OCI-LY1 (cell line): Measurements from ENCODE around the gene L3MBTL1.

ENCODE experiments used
- H2AFZ ChIP-seq: fragments of 200-600 bp; sonication (generic), shearing (Covaris generic); 2 replicates; pipeline ENCODE4 v1.6.0; 2014; ENCODE audit warnings: antibody characterized with exemption, mild to moderate bottlenecking, low read length
- H3F3A ChIP-seq: fragments of 200-600 bp; sonication (generic), shearing (Covaris generic); 2 replicates; pipeline ENCODE4 v1.6.0; 2014; ENCODE audit warnings: mild to moderate bottlenecking, antibody characterized with exemption, low read length, moderate library complexity; ENCODE audit not compliant: insufficient read depth
- H3K27ac ChIP-seq: fragments of 200-600 bp; sonication (generic); 2 replicates; pipeline ENCODE4 v1.5.1; 2014; ENCODE audit warnings: low read length, mixed run types, mild to moderate bottlenecking, low read depth; ENCODE audit not compliant: poor library complexity, severe bottlenecking
- H3K27me3 ChIP-seq: fragments of 200-600 bp; sonication (generic); 2 replicates; pipeline ENCODE4 v1.6.0; 2014; ENCODE audit warnings: antibody characterized with exemption, mild to moderate bottlenecking, low read length, moderate library complexity; ENCODE audit not compliant: insufficient read depth
- H3K36me3 ChIP-seq: fragments of 200-600 bp; sonication (generic); 2 replicates; pipeline ENCODE4 v1.6.1; 2014; ENCODE audit warnings: mild to moderate bottlenecking, antibody characterized with exemption, low read length, moderate library complexity, mixed read lengths; ENCODE audit not compliant: insufficient read depth
- H3K4me1 ChIP-seq: fragments of 200-600 bp; sonication (generic); 2 replicates; pipeline ENCODE4 v1.5.1; 2014; ENCODE audit warnings: mild to moderate bottlenecking, low read length, moderate library complexity; ENCODE audit not compliant: insufficient read depth, severe bottlenecking
- H3K4me2 ChIP-seq: fragments of 200-600 bp; sonication (generic), shearing (Covaris generic); 2 replicates; pipeline ENCODE4 v1.6.1; 2014; ENCODE audit warnings: low read length
- H3K4me3 ChIP-seq: fragments of 200-600 bp; sonication (generic); 2 replicates; pipeline ENCODE4 v1.5.1; 2014; ENCODE audit warnings: low read length, low read depth, mild to moderate bottlenecking, mixed read lengths; ENCODE audit not compliant: poor library complexity, severe bottlenecking
- H3K79me2 ChIP-seq: fragments of 200-600 bp; shearing (Covaris generic); 2 replicates; pipeline ENCODE4 v1.6.1; 2016; ENCODE audit warnings: mixed run types, low read length, mixed read lengths; ENCODE audit not compliant: insufficient read depth
- H3K9ac ChIP-seq: fragments of 200-600 bp; sonication (generic), shearing (Covaris generic); 2 replicates; pipeline ENCODE4 v1.6.1; 2014; ENCODE audit warnings: mild to moderate bottlenecking, low read length, mixed read lengths
- H3K9me2 ChIP-seq: fragments of 200-600 bp; sonication (generic), shearing (Covaris generic); 2 replicates; pipeline ENCODE4 v1.6.1; 2014; ENCODE audit warnings: low read depth, mild to moderate bottlenecking, low read length, mixed read lengths
- H3K9me3 ChIP-seq: fragments of 200-600 bp; shearing (Covaris generic); 2 replicates; pipeline ENCODE4 v1.6.1; 2014; ENCODE audit warnings: low read length, mixed read lengths
- H4K20me1 ChIP-seq: fragments of 200-600 bp; sonication (generic), shearing (Covaris generic); 2 replicates; pipeline ENCODE4 v1.6.0; 2016; ENCODE audit warnings: mild to moderate bottlenecking, low read length; ENCODE audit not compliant: insufficient read depth
- EZH2 ChIP-seq: fragments of 200-600 bp; sonication (generic), shearing (Covaris generic); IDR thresholded peaks from 2 replicates; pipeline ENCODE4 v1.8.0; 2017; ENCODE audit warnings: borderline replicate concordance, mixed run types, mild to moderate bottlenecking, antibody characterized with exemption, low read length, moderate library complexity, mixed read lengths
- TF ChIP-seq, protein P1 (sequence below): fragments of 200-600 bp; sonication (generic), shearing (Covaris generic); IDR thresholded peaks from 2 replicates; pipeline ENCODE4 v1.5.1; 2017; ENCODE audit warnings: mild to moderate bottlenecking, antibody characterized with exemption, low read length, moderate library complexity, mixed read lengths

The L3MBTL1 gene

DNA sequence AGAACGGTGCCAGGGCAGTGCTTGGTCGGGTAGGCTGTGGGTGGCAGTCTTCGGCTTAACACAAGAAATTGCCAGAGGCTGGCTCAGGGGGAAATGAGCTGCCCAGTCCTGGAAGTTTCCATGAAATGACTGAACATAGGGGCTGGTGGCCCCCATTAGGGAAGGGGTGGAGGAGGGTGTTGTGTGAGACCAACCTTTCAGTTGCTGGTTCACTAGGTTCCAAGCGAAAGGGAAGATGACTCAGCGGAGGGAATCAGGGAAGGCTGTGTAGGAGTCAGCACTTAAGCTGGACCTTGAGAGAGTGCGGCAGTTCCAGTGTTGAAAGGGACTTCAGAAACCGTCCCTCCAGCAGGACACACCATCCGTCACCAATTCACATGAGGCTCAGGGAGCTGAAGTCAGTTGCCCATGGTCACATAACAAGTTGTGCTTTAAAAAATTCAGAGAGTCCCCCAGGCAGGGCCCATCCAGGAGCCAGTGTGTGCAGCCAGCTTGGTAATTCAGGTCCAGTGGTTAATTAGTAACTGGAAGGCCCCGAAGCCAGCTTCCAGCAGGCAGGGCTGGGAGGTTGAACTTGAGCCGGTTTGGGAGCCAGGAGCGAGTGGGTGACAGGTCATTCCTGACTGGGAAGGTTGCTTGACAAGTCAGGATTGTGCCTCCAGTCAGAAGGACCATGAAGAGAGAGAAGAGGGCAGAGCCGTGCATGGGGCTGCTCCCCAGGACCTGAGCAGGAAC, 51.1 kb downstream of the L3MBTL1 start, which contains the start of gene SGK2:
Gene SGK2, plus strand, starts transcription at position 616 of the 735 bp plus-strand sequence. CDS start 7,469 bp downstream, outside the sequence.
- no peaks in the 10 kb centered on the region for H4K20me1 ChIP-seq
- no peaks in the 10 kb centered on the region for H3K79me2 ChIP-seq
- no peak within 1 kb of the TSS for H2AFZ ChIP-seq
- TF ChIP-seq, protein P1, sequence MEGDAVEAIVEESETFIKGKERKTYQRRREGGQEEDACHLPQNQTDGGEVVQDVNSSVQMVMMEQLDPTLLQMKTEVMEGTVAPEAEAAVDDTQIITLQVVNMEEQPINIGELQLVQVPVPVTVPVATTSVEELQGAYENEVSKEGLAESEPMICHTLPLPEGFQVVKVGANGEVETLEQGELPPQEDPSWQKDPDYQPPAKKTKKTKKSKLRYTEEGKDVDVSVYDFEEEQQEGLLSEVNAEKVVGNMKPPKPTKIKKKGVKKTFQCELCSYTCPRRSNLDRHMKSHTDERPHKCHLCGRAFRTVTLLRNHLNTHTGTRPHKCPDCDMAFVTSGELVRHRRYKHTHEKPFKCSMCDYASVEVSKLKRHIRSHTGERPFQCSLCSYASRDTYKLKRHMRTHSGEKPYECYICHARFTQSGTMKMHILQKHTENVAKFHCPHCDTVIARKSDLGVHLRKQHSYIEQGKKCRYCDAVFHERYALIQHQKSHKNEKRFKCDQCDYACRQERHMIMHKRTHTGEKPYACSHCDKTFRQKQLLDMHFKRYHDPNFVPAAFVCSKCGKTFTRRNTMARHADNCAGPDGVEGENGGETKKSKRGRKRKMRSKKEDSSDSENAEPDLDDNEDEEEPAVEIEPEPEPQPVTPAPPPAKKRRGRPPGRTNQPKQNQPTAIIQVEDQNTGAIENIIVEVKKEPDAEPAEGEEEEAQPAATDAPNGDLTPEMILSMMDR: no peak
- no peaks in the 10 kb centered on the region for H3K9me3 ChIP-seq
- no peaks in the 10 kb centered on the region for H3K4me1 ChIP-seq
- H3K4me2 ChIP-seq: no peak within 1 kb of the TSS
- H3K27ac ChIP-seq: no peak within 1 kb of the TSS
- no peaks in the 10 kb centered on the region for H3K27me3 ChIP-seq
- H3K36me3 ChIP-seq: no peaks in the 10 kb centered on the region
- no peak within 1 kb of the TSS for H3K9ac ChIP-seq
- no peaks in the 10 kb centered on the region for H3K9me2 ChIP-seq
- H3F3A ChIP-seq: no peaks in the 10 kb centered on the region
- no peak within 1 kb of the TSS for H3K4me3 ChIP-seq

DNA sequence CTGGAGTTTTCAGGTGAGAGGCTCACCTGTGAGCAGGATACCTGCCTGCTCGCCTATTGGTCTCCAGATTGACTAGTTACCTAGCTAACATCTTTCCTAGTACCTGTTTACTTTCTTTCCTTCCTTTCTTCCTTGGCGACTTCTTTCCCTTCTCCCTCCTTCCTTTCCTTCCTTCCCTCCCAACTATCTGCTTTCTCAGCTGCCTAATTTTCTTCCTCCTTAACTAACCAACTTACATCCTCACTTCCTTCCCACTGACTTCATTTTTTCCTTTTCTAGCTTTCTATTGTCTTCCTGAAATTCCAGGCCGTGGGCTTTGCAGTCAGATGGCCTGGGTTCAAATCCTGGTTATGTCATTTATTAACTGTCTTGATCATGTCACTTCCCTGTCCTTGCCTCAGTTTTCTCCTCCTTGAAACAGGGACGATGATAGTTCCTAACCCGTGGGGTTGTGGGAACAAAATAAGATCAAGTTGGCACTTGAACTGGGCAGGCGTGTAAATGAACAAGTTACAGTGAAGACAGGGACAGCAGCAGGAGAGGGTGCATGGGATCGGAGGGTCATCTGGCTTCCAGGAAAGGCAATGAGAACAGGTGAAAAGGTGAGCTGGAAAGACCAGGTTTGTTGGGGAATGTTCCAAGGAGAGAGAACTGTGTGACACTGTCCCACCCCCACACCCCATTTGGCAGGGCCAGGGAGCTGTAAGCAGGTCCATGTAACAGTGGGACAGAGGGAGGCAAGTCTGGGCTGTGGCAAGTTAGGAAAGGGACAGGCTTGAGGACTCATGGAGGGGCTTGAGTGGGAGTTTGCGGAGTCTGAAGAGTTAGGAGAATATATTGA, 51.9 kb downstream of the L3MBTL1 start:
- Histone ChIP-seq H3K27ac (no peak overlapping the region), H3K36me3 (no peaks in the 10 kb centered on the region), H3F3A (no peaks in the 10 kb centered on the region), H3K9me3 (no peaks in the 10 kb centered on the region), H2AFZ (no peak overlapping the region), H3K27me3 (no peaks in the 10 kb centered on the region), H3K4me2 (no peak overlapping the region), H3K4me1 (no peaks in the 10 kb centered on the region), H3K9me2 (no peaks in the 10 kb centered on the region), H3K9ac (no peak overlapping the region), H3K79me2 (no peaks in the 10 kb centered on the region), H4K20me1 (no peaks in the 10 kb centered on the region), H3K4me3 (no peak overlapping the region)
- TF ChIP-seq EZH2: no peak
- TF ChIP-seq, protein P1: no peak

DNA sequence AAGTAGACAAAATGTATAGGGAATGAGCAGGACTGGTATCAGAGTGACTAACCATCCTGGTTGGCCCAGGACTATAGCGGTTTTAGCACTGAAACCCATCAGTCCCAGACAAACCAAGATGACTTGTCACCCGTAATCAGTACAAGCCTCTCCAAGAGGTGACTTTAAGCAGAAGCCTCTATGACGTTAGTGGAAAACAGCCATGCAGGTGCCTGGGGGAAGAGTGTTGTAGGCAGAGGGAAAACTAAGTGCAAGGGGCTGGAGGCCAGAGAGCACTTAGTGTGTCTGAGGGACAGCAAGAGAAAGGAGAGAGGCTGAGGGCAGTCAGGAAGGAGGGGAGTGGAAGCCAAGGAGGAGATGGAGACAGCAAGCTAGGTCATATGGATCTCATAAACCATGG, 53.5 kb downstream of the L3MBTL1 start:
- Histone ChIP-seq H2AFZ (no peak overlapping the region), H3K27me3 (no peaks in the 10 kb centered on the region), H3K9me3 (no peaks in the 10 kb centered on the region), H3K9ac (no peak overlapping the region), H3K9me2 (no peaks in the 10 kb centered on the region), H3K4me3 (no peak overlapping the region), H3K79me2 (no peaks in the 10 kb centered on the region), H4K20me1 (no peaks in the 10 kb centered on the region), H3K36me3 (no peaks in the 10 kb centered on the region), H3K4me2 (no peak overlapping the region), H3K4me1 (no peaks in the 10 kb centered on the region), H3K27ac (no peak overlapping the region), H3F3A (no peaks in the 10 kb centered on the region)
- TF ChIP-seq, protein P1: no peak
- no peak for TF ChIP-seq EZH2
